Measurements from ENCODE around the gene MCC. TPM values are rescaled to one million over a fixed set of nuclear protein-coding genes. Genes with fewer than 3 reads are reported as not detected.

Gene MCC
- total and polyA plus RNA-seq, 2 of the 4 experiments (the other 2 are of a cell fraction), result 5.0 to 20.6 TPM

DNA sequence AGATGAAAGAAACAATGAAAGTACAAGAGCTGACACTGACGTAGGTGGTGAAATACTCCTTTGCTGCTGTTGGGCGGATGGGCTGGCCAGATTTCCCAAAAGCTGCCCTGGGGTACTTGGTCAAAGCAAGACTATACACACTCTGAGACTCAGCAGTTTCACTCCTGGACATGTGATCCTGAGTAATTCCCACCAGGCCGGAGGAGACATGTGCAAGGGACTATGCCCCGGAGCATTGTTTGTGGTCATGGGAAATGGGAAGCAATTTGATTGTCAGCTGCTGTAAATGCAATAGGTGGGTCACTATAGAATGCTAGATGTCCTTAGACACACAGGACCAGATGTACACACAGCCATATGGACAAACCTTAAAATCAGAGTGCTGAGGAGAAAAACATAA, 395.6 kb downstream of the MCC start:
- Histone ChIP-seq H2BK15ac (ENCODE audit: low read depth, low read length) (no peak overlapping the region), H3K18ac (ENCODE audit: low read depth, low read length) (no peak overlapping the region), H3K4me1 (ENCODE audit: control insufficient read depth, insufficient read depth, low read length) (peaks cover 6% of the 10 kb centered on the region), H4K5ac (ENCODE audit: low read depth, low read length) (no peak overlapping the region), H3K27me3 (ENCODE audit: control insufficient read depth, insufficient read depth, low read length) (no peaks in the 10 kb centered on the region), H3K9me1 (ENCODE audit: insufficient read depth, low read length) (peaks cover 9% of the 10 kb centered on the region; the same call in 1 of the 2 replicates), H2BK20ac (ENCODE audit: low read depth, low read length) (no peak overlapping the region), H2AK5ac (ENCODE audit: low read depth, low read length) (no peak overlapping the region), H3K14ac (replicated peaks; ENCODE audit: low read depth, low read length) (no peak overlapping the region), H3K9me3 (ENCODE audit: control insufficient read depth, insufficient read depth, low read length) (no peaks in the 10 kb centered on the region), H2BK5ac (ENCODE audit: low read depth, low read length, poor library complexity, severe bottlenecking) (no peak overlapping the region), H4K8ac (ENCODE audit: low read depth in 2 of 2, low read length in 2 of 2) (no peak overlapping the region), H4K91ac (ENCODE audit: insufficient read depth, low read depth, low read length) (no peak overlapping the region), H3K36me3 (ENCODE audit: control insufficient read depth, insufficient read depth, low read length) (peaks cover 22% of the 10 kb centered on the region), H3K4me3 (ENCODE audit: insufficient read depth, low read depth, low read length) (no peak overlapping the region), H3K79me1 (ENCODE audit: low read depth in 1 of 2, low read length in 2 of 2) (no peaks in the 10 kb centered on the region), H2AFZ (replicated peaks; ENCODE audit: low read length, poor library complexity) (no peak overlapping the region), H3K56ac (ENCODE audit: extremely low read depth, insufficient read depth, low read length) (no peak overlapping the region), H3K9ac (ENCODE audit: low read depth, low read length) (no peak overlapping the region), H2AK9ac (replicated peaks; ENCODE audit: low read depth, low read length, poor library complexity) (no peak overlapping the region), H2BK120ac (ENCODE audit: low read depth, low read length) (no peak overlapping the region), H4K20me1 (ENCODE audit: insufficient read depth, low read length) (peaks cover 4% of the 10 kb centered on the region; the same call in 1 of the 2 replicates), H3K27ac (ENCODE audit: insufficient read depth, low read length) (no peak overlapping the region), H3K4me2 (ENCODE audit: low read depth, low read length) (no peak overlapping the region), H3K23ac (ENCODE audit: low read depth, low read length) (no peak overlapping the region), H3K4ac (ENCODE audit: low read depth, low read length) (no peak overlapping the region)
- no TSS peak for BruUV-seq (replicated peaks)
- POLR2A ChIA-PET (ENCODE audit: unreplicated experiment), result no interaction called here
- DNase-seq (no peak), ATAC-seq (ENCODE audit: low read depth) (no peak)
- CTCF ChIA-PET, result no interaction called here
- intact Hi-C loops (cut with micrococcal nuclease), result no loop called here
- no CpG with 5 or more reads among the region's 4 CpGs for WGBS, 2 experiments (ENCODE audit: extremely low coverage in 2 of 2, insufficient read length in 1 of 2)
- dilution Hi-C loops (cut with HindIII; ENCODE audit: low sequenced_read_pairs, unreplicated experiment), result no loop called here
- in situ Hi-C loops (cut with MboI; ENCODE audit: low sequenced_read_pairs), result no loop called here
- TF ChIP-seq RAD21 (IDR thresholded peaks at IDR 0.05; ENCODE audit: low read length) (no peak), RCOR1 (IDR thresholded peaks at IDR 0.05; ENCODE audit: insufficient replicate concordance, low read length) (no peak), ELK1 (IDR thresholded peaks at IDR 0.05; ENCODE audit: borderline replicate concordance, low read depth, low read length) (no peak), NFE2L2 (IDR thresholded peaks at IDR 0.05; ENCODE audit: low read depth, low read length) (no peak), POLR2A (IDR thresholded peaks at IDR 0.05; ENCODE audit: low read depth, low read length) (no peak), USF2 (IDR thresholded peaks at IDR 0.05; ENCODE audit: low read depth, low read length) (no peak), CHD1 (IDR thresholded peaks at IDR 0.05; ENCODE audit: low read depth, low read length) (no peak), MAFK (IDR thresholded peaks at IDR 0.05; ENCODE audit: low read depth, low read length) (no peak), MXI1 (IDR thresholded peaks at IDR 0.05; ENCODE audit: borderline replicate concordance, low read depth, low read length) (no peak)
